Stromal cell of bone marrow (primary cell): ENCODE data around the gene GPC6.

ENCODE experiments used
- DNase-seq: peaks from one replicate; pipeline ENCODE4 v3.0.0-alpha.2; 2012; ENCODE audit warnings: low read depth

GPC6 gene

DNA sequence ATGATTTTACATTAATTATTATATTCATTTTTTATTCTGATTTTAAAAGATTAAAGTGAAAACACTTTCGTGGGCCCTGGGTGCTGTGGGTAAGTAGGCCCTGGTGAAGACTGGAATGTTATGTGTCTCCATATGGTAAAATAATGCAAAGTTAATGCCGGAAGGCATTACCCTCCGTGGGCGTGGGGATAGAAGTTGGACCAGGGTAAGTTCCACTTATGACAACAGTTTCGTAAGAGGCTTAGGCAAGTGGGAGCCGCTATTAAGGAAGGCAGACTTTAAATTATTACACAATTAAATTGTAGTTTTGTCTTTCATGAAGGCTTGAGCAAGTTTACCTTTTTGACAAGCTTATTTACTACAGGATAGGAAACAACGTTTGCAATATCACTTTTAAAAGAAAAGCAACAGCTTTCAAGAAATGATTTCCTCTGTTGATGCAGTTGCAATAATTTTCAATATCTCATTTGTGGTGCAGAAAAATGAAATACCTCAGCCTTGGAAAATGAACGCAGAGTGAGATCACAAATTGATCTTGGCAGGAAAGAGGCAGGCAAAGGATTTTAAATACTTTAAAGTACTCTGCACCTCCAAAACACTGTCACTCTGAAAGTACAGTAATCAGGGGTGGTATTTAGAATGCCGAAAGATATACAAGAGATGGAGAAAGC is 942.3 kb downstream of the GPC6 start:
- DNase-seq = no peak

DNA sequence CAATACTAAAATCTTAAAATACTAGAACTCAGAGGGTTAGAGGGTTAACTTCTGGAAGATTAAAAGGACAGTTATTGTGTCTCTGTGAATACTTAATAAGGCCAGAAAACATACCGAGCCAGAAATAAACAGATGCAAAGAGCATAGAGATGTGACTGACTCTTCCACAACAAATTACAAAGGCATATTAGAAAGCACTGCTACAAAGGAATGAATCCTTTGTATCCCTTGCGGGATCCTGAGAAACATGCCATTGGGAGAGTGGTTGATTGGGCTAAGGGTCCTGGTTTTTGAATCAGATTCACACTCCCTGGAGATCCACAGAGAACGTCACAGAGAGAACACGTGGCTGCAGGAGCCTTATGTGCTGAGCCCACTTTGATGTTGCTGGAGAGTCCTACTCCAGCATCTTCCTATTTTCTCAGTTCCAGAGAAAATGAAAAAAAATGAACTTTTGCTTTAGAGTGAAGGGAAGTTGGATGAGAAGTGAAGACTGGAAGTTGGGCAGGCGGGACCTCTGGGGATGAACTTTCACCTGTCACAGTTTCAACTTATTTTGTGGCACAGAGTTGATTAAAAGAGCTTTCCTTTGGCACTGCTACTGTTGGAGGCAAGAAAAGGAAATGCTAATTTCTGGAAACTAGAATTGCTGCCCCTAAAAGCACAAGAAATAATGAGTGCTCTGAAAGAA is 943.0 kb downstream of the GPC6 start:
- no peak for DNase-seq

DNA sequence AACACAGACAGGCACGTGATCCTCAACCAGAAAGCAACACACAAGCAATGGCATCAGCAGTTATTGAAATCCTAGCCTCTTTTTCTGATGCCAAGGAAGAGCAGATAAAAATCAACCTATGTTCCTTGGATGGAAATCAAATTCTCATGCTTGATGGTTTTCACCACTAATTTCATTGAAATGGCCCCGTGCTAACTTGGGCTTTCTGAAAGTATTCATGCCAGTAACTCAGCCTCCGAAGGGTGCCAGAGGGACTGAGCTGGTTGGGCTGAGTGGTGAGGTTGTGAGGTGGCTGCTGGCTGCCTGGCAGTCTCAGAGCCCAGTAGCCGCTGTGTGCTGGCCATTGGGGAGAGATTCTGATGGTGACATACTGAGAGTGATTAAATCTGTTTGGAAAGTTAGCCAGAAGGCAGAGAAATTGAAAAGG is 943.6 kb downstream of the GPC6 start:
- peak; percentile 59 for DNase-seq

DNA sequence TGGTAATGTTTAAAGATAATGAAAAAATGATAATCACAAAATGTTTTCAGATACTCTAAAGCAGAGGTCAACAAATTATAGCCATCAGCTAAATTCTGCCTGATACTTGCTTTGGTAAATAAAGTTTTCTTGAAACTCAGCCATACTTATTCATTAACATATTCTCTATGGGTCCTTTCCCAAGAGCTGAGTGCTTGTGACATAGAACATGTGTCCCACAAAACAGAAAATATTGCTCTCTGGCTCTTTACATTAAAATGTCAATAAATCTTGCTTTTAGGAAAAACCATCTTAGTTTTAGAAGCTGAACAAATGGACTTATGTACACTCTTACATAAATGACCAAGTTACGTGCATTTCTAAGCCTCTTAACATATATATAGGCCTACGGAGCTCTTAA is 945.8 kb downstream of the GPC6 start:
- DNase-seq = no peak

DNA sequence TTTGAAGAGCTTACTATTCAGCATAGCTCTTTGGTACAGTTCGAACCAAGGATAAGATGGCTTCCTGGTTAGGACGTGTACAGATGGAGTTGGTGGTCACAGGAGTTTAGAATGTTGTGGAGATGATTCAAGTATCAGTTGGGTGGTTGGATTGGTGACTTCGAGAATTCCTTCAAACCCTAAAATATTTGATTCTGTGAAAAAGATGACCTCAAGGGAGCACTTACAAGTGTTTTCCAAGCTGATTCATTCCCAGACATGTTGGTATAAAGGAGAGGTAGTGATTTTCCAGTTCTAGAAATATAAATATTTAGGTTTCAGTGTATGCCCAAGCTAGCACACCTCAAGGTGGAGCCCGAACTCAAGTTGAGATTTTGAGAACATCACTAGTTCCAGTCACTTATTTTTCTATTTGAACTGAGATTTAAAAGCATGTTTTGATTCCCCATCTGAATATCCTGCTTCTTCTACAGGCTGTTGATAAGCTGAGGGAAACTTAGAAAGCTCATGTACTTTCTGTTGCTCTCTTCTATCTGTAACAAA is 946.8 kb downstream of the GPC6 start:
- peak; percentile 70 for DNase-seq

DNA sequence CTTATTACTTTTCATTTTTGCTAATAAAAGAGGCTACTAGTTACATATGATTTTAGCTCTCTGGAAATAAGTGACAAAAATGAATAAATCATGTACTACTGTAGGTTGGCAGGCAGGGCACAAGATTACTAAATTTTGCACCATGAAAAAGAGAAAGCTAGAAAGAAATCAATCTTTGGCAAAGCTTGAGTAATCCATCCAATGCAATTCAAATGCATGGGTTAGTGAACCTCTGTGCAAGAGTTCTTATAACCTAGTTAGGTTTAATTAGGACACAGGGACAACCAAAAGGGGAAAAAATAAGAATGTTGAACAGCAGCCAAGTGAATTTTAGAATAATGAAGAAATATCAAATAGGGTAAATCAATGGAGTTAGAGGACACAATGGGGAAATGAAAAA is 947.4 kb downstream of the GPC6 start:
- DNase-seq = no peak

DNA sequence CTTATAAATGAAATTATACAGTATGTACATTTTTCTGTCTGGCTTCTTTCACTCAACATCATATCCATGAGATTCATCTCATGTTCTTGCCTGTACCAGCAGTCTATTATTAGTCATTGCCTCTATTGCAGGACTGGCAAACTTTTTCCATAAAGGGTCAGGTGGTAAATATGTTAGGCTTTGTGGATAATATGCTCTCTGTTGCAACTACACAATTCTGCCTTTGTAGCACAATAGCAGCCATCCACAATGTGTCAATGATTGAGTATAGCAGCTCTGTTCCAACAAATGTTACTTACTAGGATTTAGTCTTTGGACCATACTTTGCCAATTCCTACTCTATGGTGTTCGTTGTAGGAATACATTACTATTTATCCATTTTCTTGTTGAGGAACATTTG is 948.5 kb downstream of the GPC6 start:
- no peak for DNase-seq

DNA sequence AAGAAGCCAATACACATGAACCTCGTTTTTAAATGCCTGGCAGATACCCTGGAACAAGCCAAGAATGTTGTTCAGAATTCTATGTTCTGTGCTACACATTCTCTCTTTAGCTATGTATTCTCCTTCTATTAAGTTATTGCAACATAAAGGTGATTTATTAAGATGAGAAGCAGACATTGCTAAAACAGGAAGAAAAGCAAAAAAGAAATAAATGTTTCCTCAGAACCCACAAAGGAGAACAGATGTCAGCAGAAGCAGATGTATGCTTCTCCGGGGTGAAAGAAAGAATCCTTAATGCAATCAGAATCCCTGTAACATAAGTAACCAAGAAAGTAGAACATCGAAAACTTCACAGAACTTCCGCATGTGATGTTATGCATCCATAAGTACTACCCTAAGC is 950.0 kb downstream of the GPC6 start:
- no peak for DNase-seq

DNA sequence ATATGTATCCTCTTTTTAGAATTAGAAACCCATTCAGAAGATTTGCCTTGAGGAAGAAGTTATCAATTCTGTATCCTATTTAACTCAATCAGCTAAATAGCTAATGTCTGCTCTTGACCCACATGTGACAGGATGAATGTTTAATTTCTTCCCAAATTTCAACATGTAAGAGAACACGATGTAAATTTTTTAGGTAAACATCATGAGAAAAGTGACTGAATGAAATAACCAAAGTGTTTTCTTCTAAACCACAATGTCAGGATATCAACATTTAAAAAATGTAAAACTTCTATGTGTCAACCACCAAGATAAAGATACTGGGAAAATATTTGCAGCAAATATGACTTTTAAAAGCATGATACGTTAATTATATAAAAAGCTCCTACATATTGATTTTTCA is 950.4 kb downstream of the GPC6 start:
- no peak for DNase-seq

DNA sequence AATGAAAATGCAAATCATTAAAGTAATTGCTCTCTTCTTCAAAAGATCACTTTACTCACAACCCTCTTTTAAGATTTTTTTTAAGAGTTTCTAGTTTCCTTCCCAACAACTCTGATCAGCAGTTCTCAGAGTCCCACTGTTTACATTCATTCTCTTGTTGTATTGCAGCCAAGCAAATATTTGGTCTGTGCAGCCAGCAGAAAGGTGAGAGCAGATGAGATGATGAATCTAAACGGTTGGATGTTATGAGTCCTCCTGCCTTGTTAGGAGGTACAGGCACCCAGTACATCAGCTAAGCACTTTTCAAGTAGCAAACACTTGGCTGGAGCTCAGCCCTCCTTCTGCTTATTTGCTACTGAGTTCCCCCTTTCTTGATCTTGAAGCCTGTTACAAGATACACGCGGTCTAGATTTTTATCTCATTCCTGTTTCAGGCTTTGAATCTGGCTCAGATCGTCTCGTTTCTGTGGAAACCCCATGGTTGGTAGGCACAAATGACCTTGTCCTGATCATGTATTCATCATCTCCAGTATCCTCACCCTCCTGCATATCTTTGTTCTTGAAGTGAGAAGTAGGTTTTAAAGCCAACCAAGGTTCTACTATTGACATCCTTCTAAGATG is 952.1 kb downstream of the GPC6 start:
- no peak for DNase-seq

DNA sequence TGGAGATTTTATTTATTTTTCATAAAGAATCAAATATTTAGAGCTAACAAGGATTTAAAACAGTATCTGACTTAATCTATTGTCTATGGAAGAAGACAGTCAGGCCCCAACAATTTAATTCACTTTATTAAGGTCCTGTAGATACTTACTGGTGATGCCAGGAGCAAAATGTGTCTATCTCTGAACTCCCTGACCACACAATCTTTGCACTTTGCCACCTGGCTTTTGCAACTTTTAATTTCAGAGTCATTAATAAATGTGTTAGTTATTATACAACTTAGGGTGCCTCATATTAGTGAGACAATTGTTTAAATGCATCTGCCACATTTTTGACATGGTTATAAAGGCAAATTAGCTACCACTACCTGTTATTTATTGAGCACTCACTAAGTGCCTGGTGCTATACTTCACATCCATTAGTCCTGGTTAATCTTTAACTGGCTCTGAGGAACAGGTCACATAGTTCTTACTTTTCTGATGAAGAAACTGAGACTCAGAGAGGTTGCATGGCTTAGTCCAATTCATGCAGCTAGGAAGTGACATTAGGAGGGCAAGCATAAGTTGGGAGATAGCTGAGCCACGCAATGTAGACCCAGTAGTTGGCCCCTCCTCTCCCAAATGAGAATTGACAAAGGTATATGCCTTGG is 955.0 kb downstream of the GPC6 start:
- no peak for DNase-seq

DNA sequence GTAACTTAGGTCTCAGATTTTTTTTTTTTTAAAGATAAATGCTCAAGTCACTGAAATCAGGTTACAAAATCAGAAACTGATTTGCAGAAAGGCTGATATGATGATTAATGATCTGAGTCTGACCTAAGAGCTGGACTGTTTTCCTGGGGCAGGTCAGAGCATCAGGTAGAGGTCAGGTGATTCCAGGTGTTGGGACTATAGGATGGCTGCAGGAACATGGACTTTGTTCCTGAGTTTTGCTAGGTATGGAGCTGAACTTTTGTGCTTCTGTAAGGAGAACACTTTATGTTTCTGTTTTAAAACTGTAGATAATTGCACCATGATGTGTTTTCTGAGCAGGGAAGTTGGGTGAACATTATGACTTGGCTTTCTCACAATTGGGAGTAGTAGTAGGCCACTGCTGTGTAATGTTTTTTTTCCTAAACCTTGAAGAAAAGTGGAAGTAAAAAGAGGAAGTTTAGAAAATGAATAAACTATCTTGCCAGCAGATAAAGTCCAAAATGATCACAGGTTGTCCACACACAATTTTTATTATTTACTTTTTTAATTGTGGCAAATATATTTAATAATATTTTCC is 955.7 kb downstream of the GPC6 start:
- no peak for DNase-seq

DNA sequence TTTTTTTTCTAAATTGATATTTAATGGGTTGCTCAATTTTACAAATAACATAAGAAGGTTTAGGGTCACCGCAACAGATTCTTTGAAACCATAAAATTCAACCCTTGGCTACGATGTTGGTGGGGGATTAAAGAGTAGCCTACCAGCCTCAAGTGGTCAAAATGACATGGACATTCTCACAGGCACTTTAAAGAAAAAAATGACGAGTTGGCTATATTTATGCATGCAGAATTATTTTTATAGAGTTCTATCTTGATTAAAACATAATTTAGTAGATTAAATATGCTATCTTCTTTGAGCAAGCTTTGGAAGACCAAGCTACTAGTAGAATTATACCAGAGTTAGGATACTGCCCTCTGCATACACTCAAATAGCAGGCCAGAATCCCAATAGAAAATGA is 959.9 kb downstream of the GPC6 start:
- no peak for DNase-seq

DNA sequence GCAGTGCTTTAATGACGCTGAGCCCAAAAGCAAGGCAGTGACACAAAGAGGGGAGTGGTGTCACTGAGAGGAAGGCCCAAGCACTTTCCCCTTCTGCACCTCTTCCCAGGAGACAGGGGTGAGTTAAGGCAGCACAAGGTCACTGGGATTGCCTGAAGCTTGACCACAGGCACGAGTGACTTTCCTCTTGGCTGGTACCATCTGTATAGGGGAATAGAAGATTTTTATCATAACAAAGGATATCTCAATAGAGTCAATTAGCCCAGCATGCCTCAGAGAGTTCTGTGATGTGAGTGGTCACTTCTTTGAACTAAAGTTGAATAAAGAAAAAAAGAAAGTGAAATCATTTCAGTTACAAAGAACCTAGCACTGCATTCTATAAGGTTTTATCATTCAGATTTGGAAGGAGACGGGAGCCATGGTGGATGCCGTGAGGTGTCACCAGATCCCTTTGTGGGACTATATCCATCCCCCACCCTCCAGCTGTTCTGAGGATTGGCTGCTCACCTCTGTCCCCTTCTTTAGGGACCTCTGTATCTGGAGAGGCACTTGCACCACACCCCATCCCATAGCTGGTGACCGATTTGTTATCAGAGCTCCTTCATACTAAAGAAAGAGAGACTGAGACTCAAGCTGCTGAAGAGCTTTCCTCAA is 961.7 kb downstream of the GPC6 start:
- DNase-seq = no peak

DNA sequence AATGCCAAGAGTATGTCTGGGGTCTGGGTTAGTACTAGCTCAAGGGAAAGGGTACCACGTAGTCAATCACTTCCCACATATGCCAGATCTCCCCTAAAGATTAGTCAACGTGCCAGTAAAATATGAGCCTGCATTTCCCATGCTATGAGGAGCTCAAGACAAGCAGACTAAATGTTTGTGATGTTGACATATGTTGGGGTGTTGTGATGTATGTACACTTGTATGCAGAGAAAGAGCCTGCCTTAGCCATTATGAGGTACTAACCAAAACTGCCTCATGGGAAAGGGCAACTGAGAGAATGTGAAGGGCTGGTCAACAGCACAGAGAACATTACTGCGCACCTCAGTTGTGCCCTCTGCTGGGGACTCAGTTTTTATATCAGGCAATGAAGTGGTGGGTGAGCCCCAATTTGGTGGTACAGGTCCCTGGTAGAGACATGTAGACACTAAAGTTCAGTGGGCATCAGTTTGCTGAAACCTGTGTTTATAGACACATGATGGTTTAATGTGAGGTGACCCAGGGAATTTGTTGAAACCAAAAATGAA is 965.9 kb downstream of the GPC6 start:
- DNase-seq = no peak

DNA sequence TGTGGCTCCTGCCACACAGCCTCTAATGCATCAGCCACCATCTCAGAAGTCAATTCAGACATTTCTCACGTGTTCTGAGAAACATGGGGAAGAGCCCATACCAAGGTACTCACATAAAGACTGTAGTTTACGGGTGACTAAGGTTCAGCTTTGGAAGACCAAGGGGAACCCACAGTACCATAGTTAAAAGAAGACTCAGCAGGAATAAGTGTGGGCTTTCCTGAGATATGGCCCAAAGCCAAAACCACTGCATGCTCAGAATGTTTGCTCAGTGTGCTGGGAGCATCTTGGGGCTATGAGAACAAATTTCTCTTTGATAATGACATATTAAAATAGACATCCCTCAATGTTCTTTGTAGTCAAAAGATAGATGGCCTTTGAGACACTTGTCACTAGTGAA is 969.1 kb downstream of the GPC6 start:
- DNase-seq = peak; percentile 29

DNA sequence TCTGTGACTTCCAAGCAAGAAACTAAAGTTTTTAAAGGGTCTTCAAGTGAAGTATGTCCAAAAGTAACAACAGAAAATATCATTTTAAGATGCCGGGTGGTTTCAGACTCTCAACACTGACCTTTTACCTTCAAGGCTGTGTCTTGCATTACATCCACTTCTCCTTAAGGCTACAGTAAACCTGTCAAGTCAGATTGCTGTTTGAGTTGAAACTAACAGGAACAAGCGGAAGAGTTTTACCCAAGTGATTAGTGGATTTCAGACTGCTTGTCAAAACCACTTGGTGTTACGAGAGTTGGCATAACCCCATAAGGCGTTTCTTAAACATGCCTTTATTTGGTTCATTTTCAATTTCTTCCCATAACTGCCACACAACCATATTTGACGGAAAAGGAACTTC is 969.8 kb downstream of the GPC6 start:
- DNase-seq = no peak

DNA sequence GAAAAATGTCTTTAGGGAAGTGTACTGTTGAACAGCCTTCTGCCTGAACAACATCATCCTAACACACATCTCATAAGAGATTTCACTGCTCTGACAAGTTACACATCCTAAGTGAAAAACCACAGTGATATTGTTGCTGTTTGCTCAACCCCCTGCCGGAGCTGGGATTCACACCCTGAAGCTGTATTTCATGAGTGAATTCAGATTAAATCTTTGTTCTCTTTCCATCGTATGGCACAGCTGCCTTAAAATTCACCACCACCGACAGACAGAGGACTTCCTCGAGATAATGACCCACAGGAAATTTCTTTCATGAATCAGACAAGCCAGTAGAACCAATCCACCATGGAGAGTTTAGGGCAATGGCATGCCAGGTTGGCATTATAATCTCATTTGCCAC is 972.1 kb downstream of the GPC6 start:
- no peak for DNase-seq

DNA sequence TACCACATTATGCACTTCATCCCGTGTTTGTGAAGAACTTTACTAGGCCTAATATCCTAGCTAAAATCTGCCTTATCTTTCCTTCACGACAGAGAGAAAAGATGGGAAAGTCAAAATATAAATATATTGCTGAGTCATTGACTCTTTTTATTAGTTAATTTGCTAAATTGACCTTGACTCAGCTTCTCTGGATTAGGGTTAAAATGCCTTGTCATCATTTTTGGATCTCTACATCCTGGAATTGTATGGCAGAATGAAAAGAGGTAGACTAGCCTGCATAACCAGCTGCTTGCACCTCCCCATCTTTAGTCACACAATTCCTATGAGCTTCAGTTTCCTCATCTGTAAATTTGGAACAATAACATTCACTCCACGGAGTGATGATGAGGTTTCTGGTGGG is 972.5 kb downstream of the GPC6 start:
- DNase-seq = no peak

DNA sequence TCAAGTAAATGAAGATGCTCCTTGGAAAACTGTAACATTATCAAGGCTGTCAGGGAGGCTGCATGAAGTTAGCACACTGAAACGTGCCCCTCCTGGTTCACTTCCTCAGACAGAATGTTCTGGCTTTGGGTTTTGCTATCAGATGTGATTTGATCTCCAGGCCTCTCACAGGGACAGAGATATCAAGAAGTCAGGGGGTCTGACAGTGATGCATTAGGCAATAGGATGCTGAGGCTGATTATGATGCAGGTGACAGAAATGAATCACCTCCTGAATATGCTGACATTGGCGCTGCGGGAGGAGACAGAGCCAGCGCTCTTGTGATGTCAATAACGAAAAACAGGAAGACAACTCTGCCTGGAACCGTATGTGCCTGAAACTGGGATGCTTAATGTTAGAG is 974.4 kb downstream of the GPC6 start:
- no peak for DNase-seq

DNA sequence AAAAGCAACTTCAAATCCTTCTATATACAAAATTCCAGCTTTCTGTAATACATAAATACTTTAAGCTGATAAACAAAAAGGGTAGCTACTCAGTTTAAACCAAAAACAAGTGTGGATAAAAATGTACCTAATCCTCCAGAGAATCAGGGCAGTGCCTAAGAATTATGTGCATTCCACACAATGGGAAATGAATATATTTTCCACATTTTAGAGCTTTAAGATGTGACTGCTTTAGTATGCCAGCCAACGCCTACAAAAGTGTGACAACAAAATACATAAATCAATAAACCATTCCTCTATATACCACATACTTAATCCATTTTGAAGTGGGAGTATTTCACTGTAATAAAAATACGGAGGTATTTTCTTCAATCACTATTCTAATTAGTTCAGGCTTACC is 977.6 kb downstream of the GPC6 start:
- no peak for DNase-seq

DNA sequence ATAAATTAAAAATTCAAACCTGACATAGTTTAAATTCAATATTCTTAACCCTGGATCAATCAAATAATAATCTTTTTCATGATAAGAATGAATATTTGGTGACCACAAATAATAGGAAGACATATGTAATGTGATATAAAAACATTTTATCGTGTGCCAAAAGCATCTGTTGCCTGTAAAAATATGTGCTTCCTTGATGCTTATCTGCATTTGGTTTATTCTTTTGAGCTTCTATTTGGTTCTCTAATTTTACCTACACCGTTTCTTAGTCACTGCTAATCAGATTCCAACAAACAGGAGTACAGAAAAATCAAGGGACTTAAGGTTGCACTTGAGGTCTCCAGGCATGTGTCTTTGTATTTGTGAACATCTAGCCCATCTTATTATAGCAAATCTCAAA is 978.3 kb downstream of the GPC6 start:
- DNase-seq = no peak
